ENCODE measurements around the gene HPGDS.

- TF ChIP-seq CTCF (conservative IDR thresholded peaks at IDR 0.05 in 1 of 2, IDR thresholded peaks at IDR 0.05 in 1 of 2; ENCODE audit: extremely low read depth in 1 of 2, insufficient read depth in 1 of 2, low read depth in 1 of 2, low read length in 2 of 2): peak; percentile 51 to 67
- TF ChIP-seq EZH2 (IDR thresholded peaks at IDR 0.05; ENCODE audit: borderline replicate concordance, low read length): no peak
These were observed 48.3 kb upstream of the HPGDS start for GRCh38 chr4:94390804-94391410.

All from mammary epithelial cell (primary cell).